GM18873 (cell line): ENCODE results near the gene SMAD1.

ENCODE experiments used
- ATAC-seq: cut with Tn5 transposase; IDR thresholded peaks from one replicate; pipeline ENCODE4 v1.9.1; 2021; ENCODE audit warnings: mild to moderate bottlenecking, moderate library complexity, moderate number of reproducible peaks; ENCODE audit not compliant: unreplicated experiment, low FRiP score

SMAD1 gene

GRCh38 chr4:145487631-145488030 is 6.0 kb downstream of the SMAD1 start:
- ATAC-seq = peak; percentile 95

GRCh38 chr4:145488310-145488709 is 6.7 kb downstream of the SMAD1 start:
- no peak for ATAC-seq

GRCh38 chr4:145489556-145489955 is 7.9 kb downstream of the SMAD1 start:
- no peak for ATAC-seq

GRCh38 chr4:145490361-145490760 is 8.7 kb downstream of the SMAD1 start:
- ATAC-seq = no peak

GRCh38 chr4:145490796-145491195 is 9.1 kb downstream of the SMAD1 start:
- no peak for ATAC-seq

GRCh38 chr4:145492376-145492775 is 10.7 kb downstream of the SMAD1 start:
- ATAC-seq = no peak

GRCh38 chr4:145493166-145493565 is 11.5 kb downstream of the SMAD1 start:
- ATAC-seq = no peak

GRCh38 chr4:145494666-145495270 is 13.1 kb downstream of the SMAD1 start:
- ATAC-seq = no peak

- no peak for ATAC-seq
Measured at GRCh38 chr4:145496292-145496691, 14.6 kb downstream of the SMAD1 start.

GRCh38 chr4:145497199-145498149 is 15.8 kb downstream of the SMAD1 start:
- no peak for ATAC-seq

GRCh38 chr4:145498430-145498829 is 16.8 kb downstream of the SMAD1 start:
- peak; percentile 68 for ATAC-seq

GRCh38 chr4:145501051-145501660 is 19.5 kb downstream of the SMAD1 start:
- ATAC-seq = no peak

GRCh38 chr4:145502809-145503208 is 21.2 kb downstream of the SMAD1 start:
- no peak for ATAC-seq

GRCh38 chr4:145503486-145504072 is 21.9 kb downstream of the SMAD1 start:
- no peak for ATAC-seq

GRCh38 chr4:145505995-145506394 is 24.3 kb downstream of the SMAD1 start:
- ATAC-seq = no peak

GRCh38 chr4:145507636-145508035 is 26.0 kb downstream of the SMAD1 start:
- ATAC-seq = no peak

GRCh38 chr4:145511913-145512522 is 30.4 kb downstream of the SMAD1 start:
- ATAC-seq = no peak

GRCh38 chr4:145513020-145513621 is 31.5 kb downstream of the SMAD1 start:
- ATAC-seq = no peak

- ATAC-seq = no peak
Measured at GRCh38 chr4:145520172-145520571, 38.5 kb downstream of the SMAD1 start.

- ATAC-seq = no peak
Measured at GRCh38 chr4:145521282-145521681, 39.6 kb downstream of the SMAD1 start.
